ENCODE results near the gene NDUFA7.
A peak's percentile ranks its signal among the peaks of the same experiment; 100 is the strongest.
"Not testable (repeated sequence)": the region's sequence is repeated elsewhere in the genome, so short reads cannot be mapped to it uniquely, and the experiment has no call there.

The NDUFA7 gene

DNA sequence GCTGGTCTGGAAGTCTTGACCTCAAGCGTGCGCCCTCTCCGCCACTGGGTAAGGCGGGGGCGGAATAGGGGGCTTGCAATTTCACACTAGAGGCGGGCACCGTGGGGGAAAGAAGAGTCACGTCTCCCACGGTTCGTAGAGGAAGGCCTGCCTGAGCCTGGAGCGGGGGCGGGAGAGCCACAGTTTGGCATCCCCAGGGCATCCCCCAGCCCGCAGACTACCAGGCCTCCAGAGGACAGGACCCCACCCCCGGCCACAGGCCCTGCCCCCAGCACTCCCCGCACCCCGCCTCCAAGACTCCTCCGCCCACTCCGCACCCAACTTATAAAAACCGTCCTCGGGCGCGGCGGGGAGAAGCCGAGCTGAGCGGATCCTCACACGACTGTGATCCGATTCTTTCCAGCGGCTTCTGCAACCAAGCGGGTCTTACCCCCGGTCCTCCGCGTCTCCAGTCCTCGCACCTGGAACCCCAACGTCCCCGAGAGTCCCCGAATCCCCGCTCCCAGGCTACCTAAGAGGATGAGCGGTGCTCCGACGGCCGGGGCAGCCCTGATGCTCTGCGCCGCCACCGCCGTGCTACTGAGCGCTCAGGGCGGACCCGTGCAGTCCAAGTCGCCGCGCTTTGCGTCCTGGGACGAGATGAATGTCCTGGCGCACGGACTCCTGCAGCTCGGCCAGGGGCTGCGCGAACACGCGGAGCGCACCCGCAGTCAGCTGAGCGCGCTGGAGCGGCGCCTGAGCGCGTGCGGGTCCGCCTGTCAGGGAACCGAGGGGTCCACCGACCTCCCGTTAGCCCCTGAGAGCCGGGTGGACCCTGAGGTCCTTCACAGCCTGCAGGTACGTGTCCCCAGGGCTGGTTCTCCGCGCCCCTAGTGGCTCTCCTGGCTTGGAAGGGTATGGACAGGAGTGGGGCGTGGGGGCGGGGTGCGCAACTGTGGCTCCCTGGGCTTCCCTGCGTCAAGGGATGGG is 42.9 kb upstream of the NDUFA7 start, which contains the start of gene ANGPTL4:
Gene ANGPTL4, plus strand, starts transcription at position 353 of the 969 bp plus-strand sequence. Its CDS starts 167 bp downstream, at position 520.
- peak; percentile 81 for DNase-seq (ENCODE audit: low read depth)
- TF ChIP-seq, protein P1, sequence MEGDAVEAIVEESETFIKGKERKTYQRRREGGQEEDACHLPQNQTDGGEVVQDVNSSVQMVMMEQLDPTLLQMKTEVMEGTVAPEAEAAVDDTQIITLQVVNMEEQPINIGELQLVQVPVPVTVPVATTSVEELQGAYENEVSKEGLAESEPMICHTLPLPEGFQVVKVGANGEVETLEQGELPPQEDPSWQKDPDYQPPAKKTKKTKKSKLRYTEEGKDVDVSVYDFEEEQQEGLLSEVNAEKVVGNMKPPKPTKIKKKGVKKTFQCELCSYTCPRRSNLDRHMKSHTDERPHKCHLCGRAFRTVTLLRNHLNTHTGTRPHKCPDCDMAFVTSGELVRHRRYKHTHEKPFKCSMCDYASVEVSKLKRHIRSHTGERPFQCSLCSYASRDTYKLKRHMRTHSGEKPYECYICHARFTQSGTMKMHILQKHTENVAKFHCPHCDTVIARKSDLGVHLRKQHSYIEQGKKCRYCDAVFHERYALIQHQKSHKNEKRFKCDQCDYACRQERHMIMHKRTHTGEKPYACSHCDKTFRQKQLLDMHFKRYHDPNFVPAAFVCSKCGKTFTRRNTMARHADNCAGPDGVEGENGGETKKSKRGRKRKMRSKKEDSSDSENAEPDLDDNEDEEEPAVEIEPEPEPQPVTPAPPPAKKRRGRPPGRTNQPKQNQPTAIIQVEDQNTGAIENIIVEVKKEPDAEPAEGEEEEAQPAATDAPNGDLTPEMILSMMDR (conservative IDR thresholded peaks at IDR 0.05; ENCODE audit: low read depth, low read length) = peak; percentile 31
- H3K4me3 ChIP-seq (ENCODE audit: low read depth, low read length) = peak within 1 kb of the TSS; percentile 71

DNA sequence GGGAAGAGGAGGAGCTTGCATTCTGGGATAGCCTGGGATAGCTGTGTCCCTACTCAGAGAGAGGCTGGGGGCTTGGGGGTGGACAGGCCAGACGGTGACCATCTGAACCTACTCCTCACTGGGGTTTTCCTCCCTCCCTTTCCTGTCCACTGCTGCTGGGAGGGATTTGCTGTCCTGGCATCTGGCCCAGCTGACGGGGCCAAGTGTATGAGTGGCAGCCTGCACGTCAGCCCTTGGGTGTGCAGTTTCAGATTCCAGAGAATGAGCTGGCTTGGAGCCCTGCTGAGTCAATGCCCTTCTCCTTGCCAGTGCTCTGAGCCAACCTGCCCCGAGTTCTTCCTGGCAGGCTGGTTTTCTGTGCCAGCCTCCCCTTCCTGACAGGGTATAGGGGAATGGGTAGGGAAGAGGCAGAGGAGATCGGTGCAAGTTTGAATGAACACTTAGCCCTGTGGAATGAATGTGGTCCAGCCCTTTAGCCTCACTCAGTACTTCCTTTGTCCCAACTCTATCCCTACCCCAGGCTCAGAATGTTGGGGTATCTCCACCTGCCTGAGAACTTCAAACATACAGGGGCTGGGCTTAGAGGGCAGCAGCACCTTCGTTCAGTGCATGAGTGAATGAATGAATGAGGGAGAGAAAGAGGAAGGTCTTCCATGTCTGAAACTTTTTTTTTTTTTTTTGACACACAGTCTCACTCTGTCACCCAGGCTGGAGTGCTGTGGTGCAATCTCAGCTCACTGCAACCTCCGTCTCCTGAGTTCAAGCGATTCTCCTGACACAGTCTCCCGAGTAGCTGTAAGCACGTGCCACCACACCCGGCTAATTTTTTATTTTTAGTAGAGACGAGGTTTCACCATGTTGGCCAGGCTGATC is 41.0 kb upstream of the NDUFA7 start:
- H3K4me3 ChIP-seq (ENCODE audit: low read depth, low read length) = no peak overlapping the region
- peak; percentile 97 for DNase-seq (ENCODE audit: low read depth)
- TF ChIP-seq, protein P1 (conservative IDR thresholded peaks at IDR 0.05; ENCODE audit: low read depth, low read length) = no peak

- DNase-seq (ENCODE audit: low read depth) = no peak
- TF ChIP-seq, protein P1 (conservative IDR thresholded peaks at IDR 0.05; ENCODE audit: low read depth, low read length) = no peak
- no peak overlapping the region for H3K4me3 ChIP-seq (ENCODE audit: low read depth, low read length)
Measured at GRCh38 chr19:8360196-8360595, 39.0 kb upstream of the NDUFA7 start.

DNA sequence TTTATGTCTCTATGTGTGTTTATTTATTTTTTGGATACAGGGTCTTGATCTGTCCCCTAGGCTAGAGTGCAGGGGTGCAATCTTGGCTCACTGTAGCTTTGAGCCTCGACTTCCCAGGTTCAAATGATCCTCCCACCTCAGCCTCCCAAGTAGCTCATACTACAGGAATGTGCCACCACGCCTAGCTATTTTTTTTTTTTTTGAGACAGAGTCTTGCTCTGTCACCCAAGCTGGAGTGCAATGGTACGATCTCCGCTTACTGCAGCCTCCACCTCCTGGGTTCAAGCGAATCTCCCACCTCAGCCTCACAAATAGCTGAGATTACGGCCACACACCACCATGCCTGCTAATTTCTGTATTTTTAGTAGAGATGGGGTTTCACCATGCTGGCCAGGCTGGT is 37.8 kb upstream of the NDUFA7 start:
- H3K4me3 ChIP-seq (ENCODE audit: low read depth, low read length) = no peak overlapping the region
- no peak for DNase-seq (ENCODE audit: low read depth)
- TF ChIP-seq, protein P1 (conservative IDR thresholded peaks at IDR 0.05; ENCODE audit: low read depth, low read length) = no peak

DNA sequence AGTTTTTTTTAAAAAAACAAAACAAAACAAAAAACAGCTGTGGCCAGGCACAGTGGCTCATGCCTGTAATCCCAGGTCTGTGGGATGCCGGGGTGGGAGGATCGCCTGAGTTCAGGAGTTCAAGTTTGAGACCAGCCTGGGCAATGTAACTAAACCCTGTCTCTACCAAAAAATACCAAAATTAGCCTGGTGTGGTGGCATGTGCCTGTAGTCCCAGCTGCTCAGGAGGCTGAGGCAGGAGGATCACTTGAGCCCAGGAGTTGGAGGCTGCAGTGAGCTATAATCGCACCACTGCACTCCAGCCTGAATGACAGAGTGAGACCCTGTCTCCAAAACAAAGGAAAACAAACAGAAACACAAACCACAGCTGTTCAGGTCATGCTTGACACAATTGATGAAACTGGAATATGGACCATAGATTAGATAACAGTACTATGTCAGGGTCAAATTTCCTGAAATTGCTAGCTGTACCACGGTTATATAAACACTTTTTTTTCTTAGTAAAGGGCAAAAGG is 35.9 kb upstream of the NDUFA7 start:
- DNase-seq (ENCODE audit: low read depth) = peak; percentile 56
- TF ChIP-seq, protein P1 (conservative IDR thresholded peaks at IDR 0.05; ENCODE audit: low read depth, low read length) = no peak
- H3K4me3 ChIP-seq (ENCODE audit: low read depth, low read length) = no peak overlapping the region

DNA sequence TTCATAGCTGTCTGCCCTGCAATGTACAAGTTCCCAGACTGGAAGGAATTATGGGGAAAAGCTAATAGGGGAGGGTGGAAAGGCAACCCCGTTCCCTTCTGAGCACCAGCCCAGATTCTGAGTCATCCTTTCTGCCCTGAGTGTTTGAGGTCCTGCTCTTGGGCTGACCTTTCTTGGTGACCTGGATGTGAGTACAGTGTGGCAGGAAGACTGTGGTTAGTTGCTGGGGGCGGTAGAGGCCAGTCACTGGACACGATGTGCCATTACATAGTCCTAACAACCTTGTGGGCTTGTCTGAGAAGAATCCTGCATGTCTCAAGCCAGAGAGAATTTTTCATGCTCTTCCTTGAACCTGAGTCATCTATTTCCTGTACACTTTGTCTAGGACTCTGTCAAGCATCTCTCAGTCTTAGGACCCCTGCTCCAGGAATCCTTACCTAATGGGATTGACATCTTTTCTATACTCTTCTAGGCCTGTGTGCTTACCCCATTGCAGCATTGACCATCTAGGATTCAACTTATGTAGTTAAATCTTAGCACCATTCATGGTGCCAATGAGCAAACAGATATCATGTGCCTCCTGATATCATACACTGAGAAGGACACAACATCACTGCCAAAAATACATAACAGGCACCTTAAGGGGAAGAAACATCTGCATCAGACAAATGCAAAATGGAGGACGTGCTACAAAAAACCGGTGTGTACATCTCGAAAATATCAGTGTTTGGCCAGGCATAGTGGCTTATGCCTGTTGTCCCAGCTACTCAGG is 34.6 kb upstream of the NDUFA7 start:
- TF ChIP-seq, protein P1 (conservative IDR thresholded peaks at IDR 0.05; ENCODE audit: low read depth, low read length) = peak; percentile 10
- DNase-seq (ENCODE audit: low read depth) = peak; percentile 98
- H3K4me3 ChIP-seq (ENCODE audit: low read depth, low read length) = no peak overlapping the region

- DNase-seq (ENCODE audit: low read depth); H3K4me3 ChIP-seq (ENCODE audit: low read depth, low read length): not testable (repeated sequence)
Measured at GRCh38 chr19:8352845-8353244, 31.7 kb upstream of the NDUFA7 start.
